IPS-NIHi7 (cell line): Measurements from ENCODE around the gene MRPL28.
"Not testable (repeated sequence)": the region's sequence is repeated elsewhere in the genome, so short reads cannot be mapped to it uniquely, and the experiment has no call there.

ENCODE experiments used
- DNase-seq: peaks from one replicate; pipeline ENCODE4 v3.0.0; 2012; ENCODE audit warnings: mixed read lengths; ENCODE audit errors: extremely low spot score

The MRPL28 gene

DNA sequence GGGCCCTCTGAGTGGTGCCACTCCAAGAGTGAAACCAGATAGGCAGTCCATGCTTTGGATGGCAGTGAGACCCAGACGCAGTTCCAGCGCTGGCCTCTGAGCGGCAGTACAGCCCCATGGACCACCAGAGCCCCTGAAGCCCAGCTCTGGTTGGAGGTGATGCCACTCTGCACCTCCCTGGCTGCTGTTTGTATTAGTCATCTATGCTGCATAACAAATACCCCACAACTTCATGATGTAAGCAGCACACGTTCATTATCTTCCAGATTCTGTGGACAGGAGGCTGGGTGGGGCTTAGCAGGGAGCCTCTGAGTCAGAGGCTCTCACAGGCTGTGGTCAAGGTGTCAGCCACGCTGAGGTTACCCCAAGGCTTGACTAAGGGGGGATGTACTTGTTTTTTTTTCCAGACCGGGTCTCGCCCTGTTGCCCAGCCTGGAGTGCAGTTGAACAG is 21.6 kb upstream of the MRPL28 start:
- DNase-seq: peak; percentile 81

DNA sequence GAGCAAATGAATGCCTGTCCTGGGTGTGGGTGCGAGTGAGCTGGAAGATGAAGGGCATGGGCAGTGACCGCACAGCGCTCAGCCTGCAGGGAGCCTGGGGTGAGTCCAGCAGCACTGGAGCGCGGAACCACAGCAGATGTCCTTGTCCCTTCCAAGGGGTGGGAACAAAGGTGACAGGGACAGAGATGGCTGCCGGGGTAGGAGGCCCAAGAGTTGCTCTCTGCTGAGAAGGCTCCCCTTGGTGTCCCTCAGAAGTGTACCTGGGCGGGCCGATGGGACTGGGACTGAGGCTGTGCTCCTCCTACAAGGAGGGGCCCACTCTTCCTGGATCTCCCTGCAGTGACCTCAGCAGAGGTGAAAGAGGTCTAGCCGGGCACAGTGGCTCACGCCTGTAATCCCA is 19.0 kb upstream of the MRPL28 start:
- no peak for DNase-seq

DNA sequence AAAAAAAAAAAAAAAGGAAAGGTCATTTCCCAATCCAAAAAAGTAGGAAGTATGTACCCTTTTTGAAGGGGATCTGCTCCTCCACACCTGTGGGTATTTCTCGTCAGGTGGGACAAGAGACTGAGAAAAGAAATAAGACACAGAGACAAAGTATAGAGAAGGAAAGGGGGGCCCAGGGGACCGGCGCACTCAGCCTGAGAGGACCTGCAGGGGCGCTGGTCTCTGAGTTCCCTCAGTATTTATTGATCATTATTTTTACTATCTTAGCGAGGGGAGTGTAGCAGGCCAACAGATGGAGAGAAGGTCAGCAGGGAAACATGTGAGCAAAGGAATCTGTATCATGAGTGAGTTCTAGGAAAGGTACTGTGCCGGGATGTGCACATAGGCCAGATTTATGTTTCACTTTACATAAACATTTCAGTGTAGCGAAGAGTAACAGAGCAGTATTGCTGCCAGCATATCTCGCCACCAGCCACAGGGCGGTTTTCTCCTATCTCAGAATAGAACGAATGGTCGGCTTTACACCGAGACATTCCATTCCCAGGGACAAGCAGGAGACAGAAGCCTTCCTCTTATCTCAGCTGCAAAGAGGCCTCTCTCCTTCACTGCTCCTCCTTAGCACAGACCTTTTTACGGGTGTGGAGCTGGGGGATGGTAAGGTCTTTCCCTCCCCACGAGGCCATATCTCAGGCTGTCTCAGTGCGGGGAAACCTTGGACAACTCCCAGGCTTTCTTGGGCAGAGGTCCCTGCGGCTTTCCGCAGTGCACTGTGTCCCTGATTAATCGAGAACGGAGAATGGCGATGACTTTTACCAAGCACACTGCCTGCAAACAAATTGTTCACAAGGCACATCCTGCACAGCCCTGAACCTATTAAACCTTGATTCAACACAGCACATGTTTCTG is 17.7 kb upstream of the MRPL28 start:
- not testable (repeated sequence) for DNase-seq

DNA sequence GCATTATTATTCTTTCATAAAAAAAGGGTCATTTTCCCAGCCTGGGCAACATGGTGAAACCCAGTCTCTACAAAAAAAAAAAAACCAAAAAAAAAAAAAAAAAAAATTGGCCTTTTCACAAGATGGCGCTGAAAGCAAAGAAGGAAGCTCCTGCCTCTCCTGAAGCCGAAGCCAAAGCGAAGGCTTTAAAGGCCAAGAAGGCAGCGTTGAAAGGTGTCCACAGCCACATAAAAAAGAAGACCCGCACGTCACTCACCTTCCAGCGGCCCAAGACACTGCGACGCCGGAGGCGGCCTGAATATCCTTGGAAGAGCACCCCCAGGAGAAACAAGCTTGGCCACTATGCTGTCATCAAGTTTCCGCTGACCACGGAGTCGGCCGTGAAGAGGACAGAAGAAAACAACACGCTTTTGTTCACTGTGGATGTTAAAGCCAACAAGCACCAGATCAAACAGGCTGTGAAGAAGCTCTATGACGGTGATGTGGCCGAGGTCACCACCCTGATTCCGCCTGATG is 16.4 kb upstream of the MRPL28 start:
- no peak for DNase-seq

DNA sequence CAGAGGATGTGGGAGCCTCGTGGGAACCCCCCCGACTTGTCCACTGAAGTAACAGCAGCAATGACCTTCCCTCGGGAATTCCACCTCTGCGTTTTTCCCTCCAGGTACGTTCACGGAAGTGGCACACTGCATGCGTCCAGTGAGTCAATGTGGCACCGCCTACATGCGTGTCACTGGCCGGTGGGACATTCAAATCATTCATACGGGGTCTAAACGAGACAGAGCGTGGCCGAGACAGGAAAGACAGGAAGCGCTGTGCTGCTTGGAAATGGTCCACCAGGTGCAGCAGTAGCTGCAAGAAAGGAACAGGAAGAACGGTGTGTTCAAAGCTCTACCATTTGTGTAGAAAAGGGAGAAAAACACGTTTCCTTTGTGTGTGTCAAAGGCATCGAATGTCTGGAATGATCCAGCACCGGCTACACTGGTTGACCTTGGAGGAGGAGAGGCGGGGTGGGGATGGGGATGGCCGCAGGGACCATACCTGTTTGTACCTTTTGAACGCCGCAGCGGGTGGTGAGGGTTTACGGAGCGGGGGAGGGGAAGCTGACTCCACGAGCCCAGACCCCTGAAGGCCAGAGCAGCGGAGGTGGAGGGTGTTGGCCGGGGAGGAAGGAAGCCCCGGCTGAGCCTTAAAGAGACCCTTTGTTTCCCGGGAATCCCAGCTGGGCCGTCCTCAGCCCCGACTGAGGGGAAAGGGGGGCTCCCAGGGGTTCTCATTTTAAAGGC is 13.2 kb upstream of the MRPL28 start:
- DNase-seq: peak; percentile 65

DNA sequence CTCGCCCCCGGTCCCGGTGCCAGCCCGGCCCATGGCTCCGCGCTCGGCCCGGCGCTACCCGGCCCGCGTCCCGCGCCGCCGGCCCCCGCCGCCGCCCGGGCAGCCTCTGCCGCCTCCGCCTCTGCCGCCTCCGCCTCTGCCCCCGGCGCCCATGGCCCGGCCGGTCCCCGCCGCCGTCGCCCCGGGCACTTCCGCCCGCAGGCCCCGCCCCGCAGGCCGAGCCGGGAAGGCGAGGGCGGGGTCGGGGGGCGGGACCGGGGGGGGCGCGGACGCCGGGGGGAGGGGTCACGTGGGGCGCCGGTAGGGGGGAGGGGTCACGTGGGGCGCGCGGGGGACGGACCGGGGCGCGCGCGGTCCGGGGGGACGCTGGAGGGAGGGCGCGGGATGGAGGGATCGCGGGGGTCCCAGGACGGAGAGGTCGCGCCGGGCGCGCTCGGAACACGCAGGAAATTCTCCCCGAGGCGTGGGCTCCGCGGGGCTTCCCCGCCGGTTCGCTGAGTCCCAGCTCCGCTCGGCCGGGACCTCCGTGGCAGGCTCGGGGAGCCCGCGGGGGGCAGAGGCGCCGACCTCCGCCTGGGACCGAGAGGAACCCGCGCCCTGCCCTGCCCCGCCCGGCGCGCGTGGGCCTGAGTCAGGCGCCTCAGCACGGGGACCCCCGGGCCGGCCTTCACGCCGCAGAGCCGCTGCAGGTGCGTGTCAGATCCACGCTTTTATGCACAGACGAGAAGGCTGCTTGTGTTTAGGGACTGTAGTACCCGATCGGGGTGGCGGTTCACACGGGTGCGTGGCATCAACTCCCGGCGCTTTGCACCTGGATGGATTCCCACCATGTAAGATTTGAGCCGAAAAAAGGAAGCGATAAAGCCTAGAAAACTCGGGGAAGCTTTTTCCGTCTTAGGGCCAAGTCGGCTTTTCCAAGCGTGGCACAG is 11.7 kb upstream of the MRPL28 start, which contains the start of gene PGAP6:
PGAP6 (minus strand) TSS at position 190 of the 929 bp plus-strand sequence; CDS start at position 33, 157 bp downstream.
- DNase-seq: peak; percentile 75

DNA sequence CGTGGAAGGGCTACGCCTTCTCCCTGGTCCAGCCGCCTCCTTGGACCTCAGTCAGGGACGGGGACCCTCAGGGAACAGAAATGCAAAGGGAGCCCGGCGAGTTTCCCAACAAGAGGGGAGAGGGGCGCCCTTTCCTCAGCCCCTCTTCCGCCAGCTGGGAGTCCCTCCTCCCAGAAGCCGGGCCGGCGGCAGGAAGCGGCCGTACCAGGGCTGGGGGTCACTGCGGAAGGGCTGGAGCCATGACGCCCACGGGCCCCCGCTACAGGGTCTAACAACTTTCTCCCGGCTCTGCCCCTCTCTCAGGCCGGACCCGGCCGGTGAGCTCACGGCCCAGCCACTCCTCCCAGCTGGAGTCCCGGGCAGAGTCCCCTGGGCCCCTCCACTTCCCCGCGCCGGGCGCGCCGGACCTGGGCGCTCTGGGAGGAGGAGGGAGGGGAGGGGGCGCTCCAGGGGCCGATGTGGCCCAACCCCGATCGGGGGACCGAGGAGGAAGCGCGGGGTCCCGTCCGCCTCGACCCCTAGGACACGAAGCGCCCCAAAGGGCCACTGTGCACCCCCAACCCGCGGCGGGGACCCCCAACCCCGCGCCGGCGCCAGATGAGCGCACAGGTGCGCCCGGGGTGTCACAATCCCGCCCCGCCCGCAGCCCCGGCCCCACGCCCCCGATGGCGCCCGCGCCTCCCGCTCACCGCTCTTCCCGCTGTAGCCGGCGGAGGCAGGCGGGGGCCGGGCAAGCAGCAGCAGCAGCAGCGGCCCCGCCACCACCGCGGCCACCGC is 10.9 kb upstream of the MRPL28 start:
- no peak for DNase-seq

DNA sequence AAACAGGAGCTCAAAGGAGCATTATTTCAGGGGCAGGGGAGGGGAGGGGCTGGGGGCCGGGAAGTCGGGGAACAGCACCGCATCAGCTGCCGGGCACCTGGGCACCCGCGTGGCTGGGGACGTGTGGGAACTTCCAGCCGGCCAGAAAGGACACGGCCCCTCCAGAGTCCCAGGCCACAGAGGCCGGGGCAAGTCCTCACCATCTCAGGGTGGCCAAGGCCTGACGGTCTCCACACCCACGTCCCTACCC is 10.3 kb upstream of the MRPL28 start:
- no peak for DNase-seq

DNA sequence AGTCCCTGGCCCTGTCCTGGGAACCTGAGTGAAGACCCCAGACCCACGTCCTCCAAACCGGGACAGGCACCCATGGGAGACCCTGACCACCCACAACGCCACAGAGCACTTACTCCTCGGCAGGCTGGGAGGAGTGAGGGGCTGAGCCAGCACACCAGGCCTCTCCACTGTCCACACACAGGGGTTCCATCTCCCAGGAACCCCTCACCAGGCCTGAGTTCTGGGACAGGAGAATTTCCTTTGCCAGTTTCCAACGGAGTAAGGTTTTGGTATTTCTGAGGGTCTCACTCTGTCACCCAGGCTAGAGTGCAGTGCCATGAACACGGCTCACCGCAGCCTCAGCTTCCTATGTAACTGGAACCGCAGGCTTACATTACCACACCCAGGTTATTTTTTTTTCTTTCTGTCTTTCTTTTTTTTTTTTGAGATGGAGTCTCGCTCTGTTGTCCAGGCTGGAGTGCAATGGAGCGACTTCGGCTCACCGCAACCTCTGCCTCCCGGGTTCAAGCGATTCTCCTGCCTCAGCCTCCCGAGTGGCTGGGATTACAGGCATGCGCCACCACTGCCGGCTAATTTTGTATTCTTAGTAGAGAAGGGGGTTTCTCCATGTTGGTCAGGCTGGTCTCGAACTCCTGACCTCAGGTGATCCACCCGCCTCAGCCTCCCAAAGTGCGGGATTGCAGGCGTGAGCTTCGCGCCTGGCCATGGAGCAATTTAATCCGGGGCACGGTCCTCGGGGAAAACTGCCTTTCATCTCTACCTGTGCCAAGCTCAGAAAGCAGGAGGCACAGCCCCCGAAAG is 9.8 kb upstream of the MRPL28 start:
- no peak for DNase-seq

DNA sequence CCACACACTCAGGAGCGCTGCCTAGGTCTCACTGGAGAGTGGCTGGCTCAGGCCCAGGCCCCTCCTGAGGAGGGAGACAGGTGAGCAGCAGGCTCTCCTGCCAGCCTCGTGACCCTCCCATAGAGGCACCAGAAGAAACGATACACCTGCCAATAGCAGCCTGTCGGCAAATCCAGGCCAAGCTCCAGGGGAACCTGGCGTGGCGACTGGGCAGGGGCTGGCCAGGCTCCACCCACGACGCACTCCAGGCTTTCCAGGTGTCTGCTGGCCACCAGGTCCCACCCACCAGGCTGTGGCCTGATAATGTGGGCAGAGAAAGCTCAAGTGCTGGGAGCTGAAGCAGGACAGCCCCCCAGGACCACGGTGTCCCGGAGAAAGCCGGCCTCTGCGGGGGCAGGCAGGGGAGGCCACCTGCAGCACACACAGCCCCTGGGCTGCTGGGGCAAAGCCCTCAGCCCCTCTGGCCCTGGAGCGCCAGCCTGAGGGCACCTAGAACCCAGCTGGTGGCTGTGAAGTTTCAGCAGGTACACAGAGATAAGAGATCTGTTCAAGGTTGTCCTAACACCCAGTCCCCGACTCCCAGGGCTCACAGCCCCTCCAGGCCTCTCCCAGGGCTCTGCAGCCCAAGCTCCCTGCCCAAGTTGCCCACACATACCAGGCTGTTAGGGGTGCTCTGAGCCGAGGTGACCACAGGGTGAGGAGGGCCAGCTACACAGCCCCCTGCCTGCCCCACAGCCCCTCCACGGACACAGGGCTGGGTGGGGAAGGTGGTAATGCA is 9.0 kb upstream of the MRPL28 start:
- peak; percentile 79 for DNase-seq

DNA sequence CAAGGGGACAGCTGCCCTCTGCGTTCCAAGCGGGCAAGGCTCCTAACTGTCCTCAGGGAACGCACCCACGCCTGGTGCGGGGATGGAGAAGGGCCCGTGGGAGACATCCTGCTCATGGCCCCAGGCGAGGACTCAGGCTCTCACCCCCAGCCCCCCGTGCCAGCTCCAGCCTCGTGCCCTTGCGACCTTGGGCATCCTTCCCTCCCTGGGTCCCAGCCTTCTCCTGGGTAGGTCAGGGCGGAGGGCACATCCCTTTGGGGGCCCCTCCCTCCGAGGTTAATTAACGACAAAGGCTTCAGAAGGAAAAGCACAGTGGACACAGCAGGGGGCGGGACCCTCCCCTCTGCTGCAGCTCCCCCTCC is 8.5 kb upstream of the MRPL28 start:
- no peak for DNase-seq

DNA sequence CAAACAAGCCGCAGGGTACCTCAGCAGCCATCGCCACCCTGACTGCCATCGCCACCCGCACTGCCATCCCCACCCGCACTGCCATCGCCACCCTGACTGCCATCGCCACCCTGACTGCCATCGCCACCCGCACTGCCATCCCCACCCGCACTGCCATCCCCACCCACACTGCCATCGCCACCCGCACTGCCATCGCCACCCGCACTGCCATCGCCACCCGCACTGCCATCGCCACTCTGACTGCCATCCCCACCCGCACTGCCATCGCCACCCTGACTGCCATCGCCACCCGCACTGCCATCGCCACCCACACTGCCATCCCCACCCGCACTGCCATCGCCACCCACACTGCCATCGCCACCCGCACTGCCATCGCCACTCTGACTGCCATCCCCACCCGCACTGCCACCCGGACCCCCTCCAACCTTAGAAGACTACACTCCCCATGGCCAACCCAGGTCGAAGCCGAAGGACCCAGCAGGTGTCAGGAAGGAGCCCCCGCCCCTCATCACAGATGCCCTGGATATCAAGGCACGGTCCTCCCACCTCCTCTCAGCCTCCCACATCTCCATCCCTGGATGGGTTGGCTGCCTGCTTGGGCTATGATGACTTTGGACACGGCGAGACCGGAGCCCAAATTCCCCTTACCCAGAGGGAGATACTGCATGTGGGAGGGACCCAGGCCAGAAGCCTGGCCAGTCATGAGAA is 7.9 kb upstream of the MRPL28 start:
- DNase-seq: not testable (repeated sequence)

DNA sequence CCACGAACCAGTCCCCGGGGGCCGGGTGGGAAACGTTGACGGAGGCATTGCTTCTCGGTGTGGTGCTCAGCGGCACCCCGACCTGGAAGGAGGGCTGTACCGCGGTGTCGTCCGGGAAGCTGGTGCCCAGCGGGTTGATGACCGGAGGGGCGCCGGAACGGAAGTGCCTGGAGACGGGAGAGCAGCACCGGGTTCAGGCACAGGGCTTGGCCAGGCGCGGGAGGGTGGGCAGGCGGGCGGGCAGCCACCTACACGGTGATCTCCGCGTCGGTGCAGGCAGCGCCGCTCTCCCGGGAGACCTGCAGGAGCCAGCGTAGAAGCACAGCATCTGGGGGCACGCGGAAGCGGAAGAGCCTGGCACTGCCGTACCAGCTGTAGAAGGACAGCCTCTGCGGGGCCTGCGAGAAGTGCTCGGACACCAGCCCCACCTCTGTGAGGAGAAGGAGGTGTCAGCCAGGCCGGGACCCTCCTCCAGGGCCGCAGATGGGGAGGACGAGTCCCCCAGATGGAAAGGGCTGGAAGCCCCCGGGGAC is 7.1 kb upstream of the MRPL28 start:
- no peak for DNase-seq

DNA sequence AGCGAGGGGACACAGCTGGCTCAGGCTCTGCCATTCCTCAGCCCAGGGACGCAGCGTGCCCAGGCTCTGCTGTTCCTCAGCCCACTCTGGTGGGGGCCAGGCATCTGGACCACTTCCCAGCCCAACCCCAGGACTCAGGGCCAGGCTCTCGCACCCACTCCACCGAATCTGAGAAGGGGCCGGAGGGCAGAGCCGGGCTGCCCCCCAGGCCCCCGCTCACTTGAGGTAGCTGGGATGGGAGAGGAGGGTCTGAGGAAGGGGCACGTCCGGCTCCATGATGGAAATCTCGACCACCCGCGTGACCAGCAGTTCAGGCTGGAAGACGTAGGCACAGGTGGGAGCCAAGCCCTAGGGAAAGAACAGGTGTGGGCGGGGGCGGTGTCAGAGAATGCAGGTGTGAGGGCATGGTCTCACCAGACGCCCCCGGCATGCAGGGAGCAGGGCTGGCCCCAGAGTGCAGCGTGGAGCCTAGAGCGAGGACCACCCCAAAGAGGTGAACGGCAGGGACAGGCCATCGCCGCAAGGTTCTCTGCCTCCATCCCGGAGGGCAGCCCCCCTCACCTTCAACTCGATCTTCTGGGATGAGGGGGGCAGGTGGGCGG is 6.6 kb upstream of the MRPL28 start:
- no peak for DNase-seq

DNA sequence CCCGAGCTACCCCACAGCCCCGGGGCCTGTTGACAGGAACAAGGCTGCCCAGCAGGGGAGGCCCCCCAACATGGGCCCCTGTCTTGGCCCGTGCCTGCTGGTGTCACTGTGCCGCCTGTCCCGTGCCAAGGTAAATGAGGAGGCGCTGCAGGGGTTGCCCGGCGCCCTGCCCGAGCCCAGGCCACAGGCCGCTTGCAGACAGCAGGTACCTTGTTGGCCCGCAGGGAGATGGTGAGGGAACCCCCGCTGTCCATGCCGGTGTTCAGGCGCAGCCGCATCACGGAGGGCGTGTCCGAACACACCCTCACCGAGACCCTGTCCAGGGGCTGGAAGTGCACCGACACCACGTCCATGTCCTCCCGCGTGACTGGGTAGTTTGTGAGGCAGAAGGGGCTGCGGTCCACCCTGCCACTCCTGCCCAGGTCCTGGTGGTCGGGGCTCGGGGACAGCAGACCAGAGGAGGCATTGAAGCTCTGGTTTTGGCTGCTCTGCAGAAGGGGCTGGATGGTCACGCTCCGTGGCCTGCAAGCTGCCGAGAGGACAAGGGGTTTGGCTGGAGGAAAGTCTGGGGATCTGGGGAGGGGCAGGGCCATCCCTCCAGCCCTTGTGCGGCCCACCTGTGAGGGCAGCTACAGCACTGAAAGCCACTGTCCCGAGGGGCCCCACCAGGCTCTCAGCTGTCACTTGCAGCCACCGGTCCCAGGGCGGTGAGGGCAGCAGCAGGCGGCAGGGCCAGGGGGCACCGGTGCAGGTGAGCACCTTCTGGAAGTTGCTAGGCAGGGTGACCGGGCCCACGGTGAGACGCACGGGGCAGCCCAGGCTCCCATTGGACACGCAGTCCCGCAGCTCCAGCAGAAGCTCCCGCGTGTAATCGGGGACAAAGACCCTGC is 5.8 kb upstream of the MRPL28 start:
- no peak for DNase-seq

DNA sequence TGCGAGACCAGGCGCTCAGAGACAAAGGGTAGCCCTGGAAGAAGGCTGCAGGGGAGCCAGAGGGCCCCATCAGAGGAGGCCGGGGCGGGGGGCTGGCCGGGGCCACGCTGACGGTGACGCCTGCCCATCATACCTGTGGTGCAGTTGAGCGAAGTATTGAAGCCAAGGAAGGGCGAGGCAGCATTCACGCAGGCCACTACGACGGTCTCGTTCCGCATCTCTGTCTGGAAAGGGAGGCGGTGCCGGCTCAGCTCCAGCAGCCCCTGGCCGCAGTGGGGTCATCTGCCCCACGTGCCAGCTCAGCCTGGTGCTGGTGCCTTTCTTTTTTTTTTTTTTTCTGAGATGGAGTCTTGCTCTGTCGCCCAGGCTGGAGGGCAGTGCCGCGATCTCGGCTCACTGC is 4.9 kb upstream of the MRPL28 start:
- DNase-seq: no peak

DNA sequence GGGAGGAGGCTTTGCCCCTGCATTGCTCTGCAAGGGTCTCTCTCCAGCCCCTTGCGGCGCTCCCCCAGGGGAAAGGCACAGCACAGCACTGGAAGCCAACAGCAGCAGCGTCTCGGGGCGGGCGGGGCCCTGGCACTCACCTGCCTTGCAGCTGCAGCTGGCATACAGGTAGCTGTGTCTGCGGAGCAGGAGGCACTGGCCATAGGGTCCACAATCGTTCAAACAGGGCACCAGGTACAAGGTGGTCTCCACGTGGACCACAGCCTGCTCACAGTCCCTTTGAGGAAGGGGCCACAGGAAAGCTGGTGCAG is 4.2 kb upstream of the MRPL28 start:
- no peak for DNase-seq
